Measurements from ENCODE around the gene SENP1. TPM values are rescaled to one million over a fixed set of nuclear protein-coding genes. Genes with fewer than 3 reads are reported as not detected.

The SENP1 gene
- total and polyA plus RNA-seq, 2 of the 4 experiments (the other 2 are of a cell fraction), result 7.2 to 25.3 TPM

DNA sequence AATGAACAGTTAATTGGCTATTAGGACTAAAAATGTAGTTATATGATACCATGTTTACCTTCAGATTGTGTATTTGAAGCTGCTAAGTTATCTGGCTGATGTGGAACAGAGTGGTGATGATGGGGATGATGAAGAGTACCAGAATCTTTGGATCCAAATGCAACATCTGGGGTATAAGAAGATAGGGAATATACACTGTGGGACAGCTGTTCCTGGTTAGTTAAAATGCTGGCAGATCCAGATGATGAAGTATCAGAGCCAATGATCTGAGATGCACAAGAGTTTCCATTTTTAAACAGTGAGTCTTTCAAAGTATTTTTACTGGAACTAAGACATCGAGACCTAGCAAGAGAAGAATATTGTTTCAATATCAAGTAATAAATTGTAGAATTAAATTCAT lies 31.6 kb downstream of the SENP1 start:
- H3K36me3 ChIP-seq (ENCODE audit: control insufficient read depth, insufficient read depth, low read length), result peaks cover 11% of the 10 kb centered on the region
- WGBS, 2 experiments (ENCODE audit: extremely low coverage in 2 of 2, insufficient read length in 1 of 2), result no CpG with 5 or more reads among the region's 1 CpG
- H4K20me1 ChIP-seq (ENCODE audit: insufficient read depth, low read length), result no peaks in the 10 kb centered on the region
- H2BK120ac ChIP-seq (ENCODE audit: low read depth, low read length), result no peak overlapping the region
- TF ChIP-seq CEBPB (IDR thresholded peaks at IDR 0.05; ENCODE audit: low read depth, low read length) (no peak), SMC3 (IDR thresholded peaks at IDR 0.05; ENCODE audit: low read depth, low read length) (no peak), RCOR1 (IDR thresholded peaks at IDR 0.05; ENCODE audit: insufficient replicate concordance, low read length) (no peak), FOS (IDR thresholded peaks at IDR 0.05; ENCODE audit: low read depth, low read length) (no peak)
- H3K79me1 ChIP-seq (ENCODE audit: low read depth in 1 of 2, low read length in 2 of 2), result no peaks in the 10 kb centered on the region; a peak in 1 of 4 replicates
- H4K5ac ChIP-seq (ENCODE audit: low read depth, low read length), result no peak overlapping the region
- ATAC-seq (ENCODE audit: low read depth), result no peak
- H2AK5ac ChIP-seq (ENCODE audit: low read depth, low read length), result no peak overlapping the region
- intact Hi-C loops (cut with micrococcal nuclease), result no loop called here
- no peak overlapping the region for H2BK20ac ChIP-seq (ENCODE audit: low read depth, low read length)
- no peaks in the 10 kb centered on the region for H3K9me1 ChIP-seq (ENCODE audit: insufficient read depth, low read length)
- no peak overlapping the region for H2BK15ac ChIP-seq (ENCODE audit: low read depth, low read length)
- no peak overlapping the region for H3K14ac ChIP-seq (replicated peaks; ENCODE audit: low read depth, low read length)
- DNase-seq, result no peak
- H3K9me3 ChIP-seq (ENCODE audit: control insufficient read depth, insufficient read depth, low read length), result no peaks in the 10 kb centered on the region
- H3K4me3 ChIP-seq (ENCODE audit: insufficient read depth, low read depth, low read length), result no peak overlapping the region
- H3K23ac ChIP-seq (ENCODE audit: low read depth, low read length), result no peak overlapping the region
- H4K91ac ChIP-seq (ENCODE audit: insufficient read depth, low read depth, low read length), result no peak overlapping the region
- no peaks in the 10 kb centered on the region for H3K27me3 ChIP-seq (ENCODE audit: control insufficient read depth, insufficient read depth, low read length)
- no peak overlapping the region for H2AK9ac ChIP-seq (replicated peaks; ENCODE audit: low read depth, low read length, poor library complexity)
- no peak overlapping the region for H4K8ac ChIP-seq (ENCODE audit: low read depth in 2 of 2, low read length in 2 of 2)
- in situ Hi-C loops (cut with MboI; ENCODE audit: low sequenced_read_pairs), result no loop called here
- H2AFZ ChIP-seq (replicated peaks; ENCODE audit: low read length, poor library complexity), result no peak overlapping the region
- BruUV-seq (replicated peaks), result no TSS peak
- H2BK5ac ChIP-seq (ENCODE audit: low read depth, low read length, poor library complexity, severe bottlenecking), result no peak overlapping the region
- H3K4me1 ChIP-seq (ENCODE audit: control insufficient read depth, insufficient read depth, low read length), result no peaks in the 10 kb centered on the region
- H3K9ac ChIP-seq (ENCODE audit: low read depth, low read length), result no peak overlapping the region
- no peak overlapping the region for H3K27ac ChIP-seq (ENCODE audit: insufficient read depth, low read length)
- ChIA-PET CTCF (interaction anchor here (0.7 kb wide), 1 partner anchor 115 kb away, joined by 3 read pairs; no protein-coding TSS in a partner anchor), POLR2A (ENCODE audit: unreplicated experiment) (no interaction called here)
- no peak overlapping the region for H3K4me2 ChIP-seq (ENCODE audit: low read depth, low read length)
- dilution Hi-C loops (cut with HindIII; ENCODE audit: low sequenced_read_pairs, unreplicated experiment), result no loop called here
- H3K4ac ChIP-seq (ENCODE audit: low read depth, low read length), result no peak overlapping the region
- H3K18ac ChIP-seq (ENCODE audit: low read depth, low read length), result no peak overlapping the region
- no peak overlapping the region for H3K56ac ChIP-seq (ENCODE audit: extremely low read depth, insufficient read depth, low read length)

Measured in IMR-90 (cell line).